B cell (primary cell): ENCODE measurements around the gene ZNF385A. TPM values are rescaled to one million over a fixed set of nuclear protein-coding genes. Genes with fewer than 3 reads are reported as not detected.

ENCODE experiments used
- ATAC-seq: fragments of 200-7000 bp; cut with Tn5 transposase; one replicate; pipeline ENCODE4 v1.10.0; 2021; ENCODE audit warnings: low read depth, mild to moderate bottlenecking, moderate number of reproducible peaks, moderate library complexity
- CTCF ChIA-PET: fragments of 350-600 bp; sonication (Branson Sonifier 250); formaldehyde crosslinking; loops from one replicate; lab custom pipeline; 2021; ENCODE audit warnings: antibody characterized with exemption, inconsistent platforms; lab: Charles Lee
- POLR2A ChIA-PET: fragments of 350-600 bp; sonication (Branson Sonifier 250); formaldehyde crosslinking; loops from one replicate; lab custom pipeline; 2021; ENCODE audit warnings: antibody characterized with exemption; lab: Charles Lee
- DNase-seq: peaks from one replicate; pipeline ENCODE4 v3.0.0; 2013
- H2AFZ ChIP-seq: 2 replicates; pipeline ENCODE4 v1.6.1; 2012; ENCODE audit warnings: mild to moderate bottlenecking, low read depth, low read length; ENCODE audit not compliant: insufficient read depth, poor library complexity, severe bottlenecking
- H3K27ac ChIP-seq, 2 donors: 1 replicate in 1 of 2; 2 replicates in 1 of 2; pipeline ENCODE4 v1.5.1; 2012 to 2013; ENCODE audit warnings: low read length in 2 of 2, mild to moderate bottlenecking in 2 of 2, moderate library complexity in 1 of 2
- H3K27me3 ChIP-seq, 4 experiments: fragments of 200-600 bp in 1 of 4; sonication (generic) in 1 of 4; replicated peaks in 1 of 4; 1 replicate in 2 of 4; 2 replicates in 2 of 4; pipeline versions ENCODE4 v1.6.1 to v1.7.0; 2013 to 2016; ENCODE audit warnings: low read length in 3 of 4, mild to moderate bottlenecking in 2 of 4, mixed read lengths in 1 of 4, moderate library complexity in 1 of 4; ENCODE audit not compliant: insufficient read depth in 4 of 4, control insufficient read depth in 3 of 4; ENCODE audit errors: control extremely low read depth in 1 of 4
- H3K36me3 ChIP-seq, 2 experiments: replicated peaks in 1 of 2; 1 replicate in 1 of 2; 2 replicates in 1 of 2; pipeline versions ENCODE4 v1.6.1 to v1.7.1; 2013; ENCODE audit warnings: low read length in 1 of 2; ENCODE audit not compliant: insufficient read depth in 2 of 2, control insufficient read depth in 1 of 2; ENCODE audit errors: control extremely low read depth in 1 of 2, extremely low read depth in 1 of 2
- H3K4me1 ChIP-seq, 2 donors: fragments of 200-600 bp in 1 of 2; sonication (generic) in 1 of 2; 1 replicate in 1 of 2; 2 replicates in 1 of 2; pipeline versions ENCODE4 v1.5.1 to v1.6.1; 2013 to 2017; ENCODE audit warnings: low read length in 2 of 2; ENCODE audit not compliant: control insufficient read depth in 2 of 2, insufficient read depth in 2 of 2
- H3K4me2 ChIP-seq: replicated peaks from 2 replicates; pipeline ENCODE3; 2012; ENCODE audit warnings: mild to moderate bottlenecking, low read depth, low read length; ENCODE audit not compliant: poor library complexity, severe bottlenecking
- H3K4me3 ChIP-seq, 5 experiments: fragments of 200-600 bp in 1 of 5; sonication (generic) in 1 of 5; 1 replicate in 3 of 5; 2 replicates in 2 of 5; pipeline versions ENCODE4 v1.5.1 to v1.7.0; 2011 to 2016; ENCODE audit warnings: low read length in 4 of 5, mild to moderate bottlenecking in 4 of 5, low read depth in 2 of 5, control low read depth in 1 of 5, moderate library complexity in 1 of 5; ENCODE audit not compliant: insufficient read depth in 1 of 5; ENCODE audit errors: control extremely low read depth in 1 of 5, extremely low read depth in 1 of 5
- H3K79me2 ChIP-seq: fragments of 200-600 bp; sonication (generic); one replicate; pipeline ENCODE4 v1.6.0; 2016; ENCODE audit warnings: low read length; ENCODE audit not compliant: control insufficient read depth, insufficient read depth
- H3K9ac ChIP-seq: fragments of 200-600 bp; sonication (generic); 2 replicates; pipeline ENCODE4 v1.6.1; 2017; ENCODE audit warnings: mild to moderate bottlenecking, low read length, moderate library complexity
- H3K9me3 ChIP-seq, 3 donors: one replicate each; pipeline versions ENCODE4 v1.6.1 to v1.7.1; 2013; ENCODE audit warnings: low read length in 2 of 3; ENCODE audit not compliant: control insufficient read depth in 2 of 3, insufficient read depth in 1 of 3; ENCODE audit errors: control extremely low read depth in 1 of 3
- H4K20me1 ChIP-seq: 2 replicates; pipeline ENCODE4 v1.6.0; 2012; ENCODE audit warnings: mild to moderate bottlenecking, low read length; ENCODE audit not compliant: insufficient read depth, control insufficient read depth, poor library complexity, severe bottlenecking
- H3K27ac Mint-ChIP-seq: one replicate; pipeline ENCODE4 v1.8.0; 2021; ENCODE audit warnings: mixed read lengths
- H3K27me3 Mint-ChIP-seq: one replicate; pipeline ENCODE4 v1.8.0; 2021; ENCODE audit warnings: mixed read lengths
- H3K4me1 Mint-ChIP-seq: one replicate; pipeline ENCODE4 v1.8.0; 2021; ENCODE audit warnings: mixed read lengths
- H3K4me3 Mint-ChIP-seq: one replicate; pipeline ENCODE4 v1.8.0; 2021; ENCODE audit warnings: mixed read lengths
- H3K9me3 Mint-ChIP-seq: one replicate; pipeline ENCODE4 v1.8.0; 2022; ENCODE audit warnings: mixed read lengths; ENCODE audit not compliant: insufficient read depth
- CTCF ChIP-seq: fragments of 200-600 bp; IDR thresholded peaks from one replicate; pipeline ENCODE4 v1.8.0; 2022; ENCODE audit warnings: antibody characterized with exemption, mild to moderate bottlenecking
- EZH2 ChIP-seq: IDR thresholded peaks from 2 replicates; pipeline ENCODE4 v1.6.1; 2012; ENCODE audit warnings: borderline replicate concordance, low read depth, mild to moderate bottlenecking, moderate library complexity, low read length; ENCODE audit not compliant: insufficient read depth, poor library complexity, severe bottlenecking
- WGBS: methylation state at CpG from one replicate; pipeline ENCODE4 v1.1.5; 2013; ENCODE audit warnings: missing lambda C conversion rate; ENCODE audit not compliant: insufficient coverage; 5-methylcytosine and 5-hydroxymethylcytosine counted together
- intact Hi-C: fragments of 100-400 bp; cut with micrococcal nuclease; formaldehyde crosslinking; loops from one replicate; pipeline ENCODE4 v1.10.0; 2022
- polyA plus RNA-seq: library from polyadenylated mRNA; depleted of rRNA; stranded (reverse); fragments of >200 nt; gene quantifications from 2 replicates; pipeline ENCODE4 v1.2.3, GENCODE V29; 2012
- total RNA-seq, 2 donors: library from RNA; stranded (reverse); fragments of 120-200 nt in 1 of 2; gene quantifications; 1 replicate in 1 of 2; 2 replicates in 1 of 2; pipeline versions ENCODE4 v1.2.3 to v1.2.4, GENCODE V29; 2013 to 2022

The ZNF385A gene
- total and polyA plus RNA-seq, 2 donors (not counting 1 experiment from before 2014, with no cell fraction given) = 4.9 to 5.1 TPM

DNA sequence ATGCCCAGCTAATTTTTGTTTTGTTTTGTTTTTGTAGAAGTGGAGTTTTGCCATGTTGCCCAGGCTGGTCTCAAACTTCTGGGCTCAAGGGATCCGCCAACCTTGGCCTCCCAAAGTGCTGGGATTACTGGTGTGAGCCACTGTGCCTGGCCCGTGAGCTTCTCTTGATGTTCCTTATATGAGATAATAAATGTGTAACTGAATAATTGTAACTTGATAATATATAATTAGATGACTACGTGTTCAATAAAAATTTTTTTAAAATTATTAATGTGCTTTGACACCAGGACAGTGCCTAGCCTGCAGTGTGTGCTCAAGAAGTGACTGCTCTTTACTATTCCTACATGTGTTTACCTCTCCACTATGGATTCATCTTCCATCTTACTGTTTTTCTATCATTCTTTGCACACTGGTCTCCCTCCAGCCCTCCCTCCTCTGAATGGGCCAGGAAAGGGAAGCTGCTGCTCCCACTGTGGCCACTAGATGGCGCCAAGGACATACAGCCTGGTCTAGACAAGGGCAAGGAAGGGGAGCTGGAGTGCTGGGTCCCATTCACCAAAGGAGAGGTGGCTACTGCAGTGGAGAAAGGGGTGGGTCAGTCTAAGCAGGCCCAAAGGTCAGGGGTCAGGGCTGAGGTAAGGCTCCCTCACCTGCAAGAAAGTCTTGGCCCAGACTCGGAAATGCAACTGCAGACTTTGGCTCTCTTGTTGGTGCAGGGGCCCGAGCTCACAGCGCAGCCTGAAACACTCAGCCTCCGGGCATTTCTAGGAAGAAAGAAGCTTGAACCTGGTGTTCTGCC lies 14.7 kb upstream of the ZNF385A start:
- no peak overlapping the region for H3K9ac ChIP-seq
- POLR2A ChIA-PET = interaction anchor here (0.5 to 1.8 kb wide), 3 partner anchors 12 to 119 kb away, joined by 4 to 18 read pairs (median 12); partner anchors contain the start of gene CBX5
- H3K4me1 ChIP-seq = peaks cover 0 to 1% of the 10 kb centered on the region in 2 donors
- H3K4me3 ChIP-seq = no peak overlapping the region
- Mint-ChIP-seq H3K4me1 (peaks cover 6% of the 10 kb centered on the region), H3K9me3 (no peaks in the 10 kb centered on the region), H3K4me3 (no peak overlapping the region), H3K27me3 (no peaks in the 10 kb centered on the region), H3K27ac (no peak overlapping the region)
- intact Hi-C loops = loop anchor here (1.0 to 5.0 kb wide), 2 partner anchors 40 to 98 kb away; partner anchors contain the start of gene NCKAP1L
- H3K27ac ChIP-seq = no peak overlapping the region
- peaks cover 0 to 8% of the 10 kb centered on the region in 2 experiments for H3K36me3 ChIP-seq
- no peaks in the 10 kb centered on the region for H3K79me2 ChIP-seq
- CTCF ChIA-PET = interaction anchor here (0.5 to 12.3 kb wide), 47 partner anchors 9 to 1300 kb away, joined by 3 to 1030 read pairs (median 4); partner anchors contain the start of genes CBX5, ITGA5, NCKAP1L and PDE1B
- no peaks in the 10 kb centered on the region for H3K9me3 ChIP-seq
- DNase-seq (peak; percentile 88), ATAC-seq (peak; percentile 99)
- no peak overlapping the region for H2AFZ ChIP-seq
- no peaks in the 10 kb centered on the region for H3K27me3 ChIP-seq
- no peak overlapping the region for H3K4me2 ChIP-seq
- 80% methylated on average over 6 of the region's 8 CpGs for WGBS
- no peaks in the 10 kb centered on the region for H4K20me1 ChIP-seq
- peak; percentile 98 for TF ChIP-seq CTCF
- no peak for TF ChIP-seq EZH2

- ChIA-PET POLR2A (no interaction called here), CTCF (interaction anchor here (0.6 to 12.3 kb wide), 9 partner anchors 8 to 1331 kb away, joined by 3 to 1030 read pairs (median 8); partner anchors contain the start of genes CD63, ITGA5, NCKAP1L and ZNF385A)
- no peak overlapping the region for H2AFZ ChIP-seq
- H3K4me3 ChIP-seq = no peak overlapping the region
- Mint-ChIP-seq H3K9me3 (no peaks in the 10 kb centered on the region), H3K4me1 (peaks cover 14% of the 10 kb centered on the region), H3K4me3 (no peak overlapping the region), H3K27ac (no peak overlapping the region), H3K27me3 (no peaks in the 10 kb centered on the region)
- TF ChIP-seq CTCF = no peak
- TF ChIP-seq EZH2 = no peak
- 100% methylated on average over 2 of the region's 2 CpGs for WGBS
- H3K9me3 ChIP-seq = no peaks in the 10 kb centered on the region
- no peak overlapping the region for H3K27ac ChIP-seq
- H3K36me3 ChIP-seq = peaks cover 0 to 3% of the 10 kb centered on the region in 2 experiments
- H3K9ac ChIP-seq = no peak overlapping the region
- H3K4me1 ChIP-seq = peaks cover 9 to 11% of the 10 kb centered on the region in 2 donors
- H4K20me1 ChIP-seq = no peaks in the 10 kb centered on the region
- H3K27me3 ChIP-seq = no peaks in the 10 kb centered on the region
- H3K4me2 ChIP-seq = no peak overlapping the region
- no peak for ATAC-seq
- intact Hi-C loops = loop anchor here (5.0 kb wide), 1 partner anchor 99 kb away; the partner anchor contains the start of gene NCKAP1L
- H3K79me2 ChIP-seq = no peaks in the 10 kb centered on the region
- DNase-seq = no peak
These were observed 13.7 kb upstream of the ZNF385A start for GRCh38 chr12:54398218-54398617.
